ENCODE data around the gene KRT27.

DNA sequence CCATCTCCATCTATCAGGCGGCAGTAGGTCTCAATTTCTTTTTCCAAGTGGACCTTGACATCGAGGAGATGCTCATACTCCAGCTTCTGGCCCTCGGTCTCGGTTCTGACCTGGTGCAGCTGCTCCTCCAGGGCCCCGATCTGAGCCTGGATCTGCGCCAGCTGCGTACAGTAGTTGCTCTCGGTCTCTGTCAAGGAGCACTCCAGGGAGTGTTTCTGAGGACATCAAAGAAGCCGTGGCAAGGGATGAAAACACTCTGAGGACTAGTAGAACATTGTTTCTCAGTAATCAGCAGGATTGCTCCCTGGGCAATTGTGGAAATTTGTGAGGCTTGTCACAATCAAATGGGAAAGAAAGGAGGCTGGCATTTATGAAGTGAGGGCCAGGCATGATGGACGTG is 11.5 kb upstream of the KRT27 start:
- TF ChIP-seq, protein P1, sequence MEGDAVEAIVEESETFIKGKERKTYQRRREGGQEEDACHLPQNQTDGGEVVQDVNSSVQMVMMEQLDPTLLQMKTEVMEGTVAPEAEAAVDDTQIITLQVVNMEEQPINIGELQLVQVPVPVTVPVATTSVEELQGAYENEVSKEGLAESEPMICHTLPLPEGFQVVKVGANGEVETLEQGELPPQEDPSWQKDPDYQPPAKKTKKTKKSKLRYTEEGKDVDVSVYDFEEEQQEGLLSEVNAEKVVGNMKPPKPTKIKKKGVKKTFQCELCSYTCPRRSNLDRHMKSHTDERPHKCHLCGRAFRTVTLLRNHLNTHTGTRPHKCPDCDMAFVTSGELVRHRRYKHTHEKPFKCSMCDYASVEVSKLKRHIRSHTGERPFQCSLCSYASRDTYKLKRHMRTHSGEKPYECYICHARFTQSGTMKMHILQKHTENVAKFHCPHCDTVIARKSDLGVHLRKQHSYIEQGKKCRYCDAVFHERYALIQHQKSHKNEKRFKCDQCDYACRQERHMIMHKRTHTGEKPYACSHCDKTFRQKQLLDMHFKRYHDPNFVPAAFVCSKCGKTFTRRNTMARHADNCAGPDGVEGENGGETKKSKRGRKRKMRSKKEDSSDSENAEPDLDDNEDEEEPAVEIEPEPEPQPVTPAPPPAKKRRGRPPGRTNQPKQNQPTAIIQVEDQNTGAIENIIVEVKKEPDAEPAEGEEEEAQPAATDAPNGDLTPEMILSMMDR (IDR thresholded peaks at IDR 0.05) = no peak
- TF ChIP-seq POLR2A (IDR thresholded peaks at IDR 0.05) (no peak), POLR2AphosphoS5 (IDR thresholded peaks at IDR 0.05; ENCODE audit: insufficient read depth in 1 of 2, low read depth in 1 of 2) (no peak)

Data from vagina (tissue), 2 donors.